Esophagus squamous epithelium (tissue), 4 donors: Measurements from ENCODE around the gene TGFBR3L.

Source experiments
- POLR2A ChIP-seq, 4 donors: fragments of 450-650 bp; IDR thresholded peaks; one replicate each; pipeline ENCODE4 v1.6.1; 2017; ENCODE audit warnings: antibody characterized with exemption in 4 of 4, mild to moderate bottlenecking in 4 of 4, moderate library complexity in 3 of 4
- TF ChIP-seq, protein P1 (sequence below), 6 experiments: fragments of 450-650 bp in 4 of 6; fragments of 200-600 bp in 2 of 6; sonication (generic) in 2 of 6; IDR thresholded peaks; one replicate each; pipeline ENCODE4 v1.5.1; 2016 to 2019; ENCODE audit warnings: antibody characterized with exemption in 6 of 6, mild to moderate bottlenecking in 4 of 6, moderate library complexity in 4 of 6

DNA sequence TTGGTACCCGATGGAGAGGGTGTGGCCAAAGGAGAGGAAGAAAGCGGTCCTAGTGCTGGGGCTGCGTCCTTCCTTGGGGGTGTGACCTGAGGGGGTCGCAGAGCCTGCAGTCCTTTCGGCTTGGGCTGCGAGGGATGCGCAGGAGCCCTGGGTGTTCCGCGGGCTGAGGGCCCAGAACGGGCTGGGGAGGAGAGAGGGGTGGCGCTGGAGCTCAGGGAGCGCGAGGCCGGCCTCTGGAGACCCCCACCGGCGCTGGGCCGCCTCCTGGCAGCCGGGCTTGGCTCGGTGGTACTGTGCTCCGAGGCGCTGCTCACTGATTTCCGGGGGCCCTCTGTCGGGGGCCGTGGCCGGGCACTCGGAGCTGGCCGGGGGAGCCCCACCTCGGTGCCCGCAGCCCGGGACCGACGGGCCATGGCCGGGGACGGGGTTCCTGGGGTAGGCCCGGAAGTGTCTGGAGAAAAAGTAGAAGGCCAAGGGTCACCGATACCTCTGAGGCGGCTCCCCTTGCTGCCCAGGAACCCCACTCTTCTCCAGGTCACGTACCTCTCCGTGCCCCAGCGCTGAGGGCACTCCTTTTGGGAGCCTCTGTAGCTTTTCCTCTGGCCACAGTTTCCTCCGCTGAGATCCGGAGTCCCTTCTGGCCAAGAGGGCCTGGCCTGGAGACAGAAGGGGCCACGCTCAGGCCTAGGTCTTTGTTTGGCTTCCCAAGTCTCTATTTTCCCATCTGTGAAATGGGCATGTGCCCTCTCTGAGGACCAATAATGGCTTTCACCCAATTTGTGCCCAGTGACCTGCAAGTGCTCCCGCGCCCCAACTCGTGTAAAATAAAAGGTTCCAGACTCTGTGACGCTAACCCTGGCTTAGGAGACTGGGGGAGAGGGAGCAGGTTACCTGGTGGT lies 42.1 kb upstream of the TGFBR3L start:
- no peak for TF ChIP-seq POLR2A (IDR thresholded peaks at IDR 0.05)
- TF ChIP-seq, protein P1, sequence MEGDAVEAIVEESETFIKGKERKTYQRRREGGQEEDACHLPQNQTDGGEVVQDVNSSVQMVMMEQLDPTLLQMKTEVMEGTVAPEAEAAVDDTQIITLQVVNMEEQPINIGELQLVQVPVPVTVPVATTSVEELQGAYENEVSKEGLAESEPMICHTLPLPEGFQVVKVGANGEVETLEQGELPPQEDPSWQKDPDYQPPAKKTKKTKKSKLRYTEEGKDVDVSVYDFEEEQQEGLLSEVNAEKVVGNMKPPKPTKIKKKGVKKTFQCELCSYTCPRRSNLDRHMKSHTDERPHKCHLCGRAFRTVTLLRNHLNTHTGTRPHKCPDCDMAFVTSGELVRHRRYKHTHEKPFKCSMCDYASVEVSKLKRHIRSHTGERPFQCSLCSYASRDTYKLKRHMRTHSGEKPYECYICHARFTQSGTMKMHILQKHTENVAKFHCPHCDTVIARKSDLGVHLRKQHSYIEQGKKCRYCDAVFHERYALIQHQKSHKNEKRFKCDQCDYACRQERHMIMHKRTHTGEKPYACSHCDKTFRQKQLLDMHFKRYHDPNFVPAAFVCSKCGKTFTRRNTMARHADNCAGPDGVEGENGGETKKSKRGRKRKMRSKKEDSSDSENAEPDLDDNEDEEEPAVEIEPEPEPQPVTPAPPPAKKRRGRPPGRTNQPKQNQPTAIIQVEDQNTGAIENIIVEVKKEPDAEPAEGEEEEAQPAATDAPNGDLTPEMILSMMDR (IDR thresholded peaks at IDR 0.05), result no peak
